Coronary artery (tissue), 2 donors: ENCODE measurements around the gene TTC4.

Experiments used
- DNase-seq: peaks from one replicate; pipeline ENCODE4 v3.0.0-alpha.2; 2017; ENCODE audit warnings: low spot score
- H3K27ac ChIP-seq, 2 donors: fragments of 200-600 bp; sonication (generic); one replicate each; pipeline ENCODE4 v1.5.1; 2016 to 2019
- H3K4me3 ChIP-seq: fragments of 200-600 bp; sonication (generic); 2 replicates; pipeline ENCODE4 v1.5.1; 2016; ENCODE audit warnings: mild to moderate bottlenecking, moderate library complexity
- CTCF ChIP-seq: fragments of 200-600 bp; sonication (generic); IDR thresholded peaks from one replicate; pipeline ENCODE4 v1.5.1; 2019; ENCODE audit warnings: antibody characterized with exemption

The TTC4 gene

GRCh38 chr1:54757833-54758232 is 42.2 kb downstream of the TTC4 start:
- no peak for DNase-seq

GRCh38 chr1:54758678-54759348 is 43.2 kb downstream of the TTC4 start:
- TF ChIP-seq CTCF = no peak
- H3K4me3 ChIP-seq = no peak overlapping the region
- DNase-seq = no peak
- H3K27ac ChIP-seq = no peak overlapping the region

More at GRCh38 chr1:54757833-54758232, 42.2 kb downstream of the TTC4 start:
- Histone ChIP-seq H3K27ac (no peak overlapping the region), H3K4me3 (no peak overlapping the region)
- no peak for TF ChIP-seq CTCF

- no peak for TF ChIP-seq CTCF
- DNase-seq = no peak
- Histone ChIP-seq H3K27ac (peak overlapping the region; percentile 21 to 80), H3K4me3 (peak overlapping the region; percentile 88)
These were observed 48.1 kb downstream of the TTC4 start for GRCh38 chr1:54763816-54764132.

GRCh38 chr1:54764133-54764921 is 48.7 kb downstream of the TTC4 start, which contains the start of gene PARS2:
TSS of gene PARS2 (minus strand) at chr1:54764523. CDS start at chr1:54759161, 5,362 bp downstream.
- Histone ChIP-seq H3K4me3 (peak within 1 kb of the TSS; percentile 88), H3K27ac (peak within 1 kb of the TSS; percentile 21 to 80)
- DNase-seq = peak; percentile 98
- TF ChIP-seq CTCF = no peak

GRCh38 chr1:54764922-54765561 is 49.4 kb downstream of the TTC4 start:
- Histone ChIP-seq H3K27ac (peak overlapping the region in 1 of 2 donors; percentile 65), H3K4me3 (peak overlapping the region; percentile 88)
- no peak for TF ChIP-seq CTCF
- DNase-seq = no peak

- DNase-seq = no peak
- Histone ChIP-seq H3K4me3 (no peak overlapping the region), H3K27ac (no peak overlapping the region)
- TF ChIP-seq CTCF = no peak
These were observed 51.1 kb downstream of the TTC4 start for GRCh38 chr1:54766726-54767125.
